ENCODE data around the gene CAPN13.
"Not testable (repeated sequence)": the region's sequence is repeated elsewhere in the genome, so short reads cannot be mapped to it uniquely, and the experiment has no call there.

CAPN13 gene

GRCh38 chr2:30701782-30702181, 105.5 kb downstream of the CAPN13 start:
- Histone ChIP-seq H4K20me1 (ENCODE audit: insufficient read depth) (no peaks in the 10 kb centered on the region), H3K36me3 (ENCODE audit: insufficient read depth) (no peaks in the 10 kb centered on the region), H3K9ac (no peak overlapping the region), H3K27ac (no peak overlapping the region), H2AFZ (ENCODE audit: low read depth) (no peak overlapping the region), H3K4me2 (no peak overlapping the region), H3K27me3 (ENCODE audit: insufficient read depth, low read depth) (no peaks in the 10 kb centered on the region), H3K79me2 (ENCODE audit: insufficient read depth, low read depth) (no peaks in the 10 kb centered on the region), H3K4me3 (IDR thresholded peaks at IDR 0.05; ENCODE audit: insufficient read depth, low read depth, low read length) (no peak overlapping the region), H3K4me1 (ENCODE audit: low read depth, poor library complexity, severe bottlenecking) (no peaks in the 10 kb centered on the region)
- TF ChIP-seq CTCF (conservative IDR thresholded peaks at IDR 0.05; ENCODE audit: low read depth, low read length) = no peak

GRCh38 chr2:30697242-30698103, 109.8 kb downstream of the CAPN13 start:
- H3K79me2 ChIP-seq (ENCODE audit: insufficient read depth, low read depth); H3K4me3 ChIP-seq (IDR thresholded peaks at IDR 0.05; ENCODE audit: insufficient read depth, low read depth, low read length); H3K4me2 ChIP-seq; H3K36me3 ChIP-seq (ENCODE audit: insufficient read depth); H3K9ac ChIP-seq; H4K20me1 ChIP-seq (ENCODE audit: insufficient read depth); H3K4me1 ChIP-seq (ENCODE audit: low read depth, poor library complexity, severe bottlenecking); H2AFZ ChIP-seq (ENCODE audit: low read depth); H3K27ac ChIP-seq; H3K27me3 ChIP-seq (ENCODE audit: insufficient read depth, low read depth): not testable (repeated sequence)
- TF ChIP-seq CTCF (conservative IDR thresholded peaks at IDR 0.05; ENCODE audit: low read depth, low read length) = peak; percentile 33

GRCh38 chr2:30695749-30696148, 111.5 kb downstream of the CAPN13 start:
- Histone ChIP-seq H3K27ac (no peak overlapping the region), H3K4me3 (IDR thresholded peaks at IDR 0.05; ENCODE audit: insufficient read depth, low read depth, low read length) (no peak overlapping the region), H3K27me3 (ENCODE audit: insufficient read depth, low read depth) (no peaks in the 10 kb centered on the region), H3K79me2 (ENCODE audit: insufficient read depth, low read depth) (no peaks in the 10 kb centered on the region), H3K9ac (no peak overlapping the region), H3K36me3 (ENCODE audit: insufficient read depth) (no peaks in the 10 kb centered on the region), H3K4me1 (ENCODE audit: low read depth, poor library complexity, severe bottlenecking) (no peaks in the 10 kb centered on the region), H4K20me1 (ENCODE audit: insufficient read depth) (no peaks in the 10 kb centered on the region), H2AFZ (ENCODE audit: low read depth) (no peak overlapping the region), H3K4me2 (no peak overlapping the region)
- TF ChIP-seq CTCF (conservative IDR thresholded peaks at IDR 0.05; ENCODE audit: low read depth, low read length) = no peak

GRCh38 chr2:30694286-30695055, 112.8 kb downstream of the CAPN13 start:
- no peak overlapping the region for H3K9ac ChIP-seq
- H3K4me1 ChIP-seq (ENCODE audit: low read depth, poor library complexity, severe bottlenecking) = no peaks in the 10 kb centered on the region
- H3K79me2 ChIP-seq (ENCODE audit: insufficient read depth, low read depth) = no peaks in the 10 kb centered on the region
- no peak overlapping the region for H3K4me3 ChIP-seq (IDR thresholded peaks at IDR 0.05; ENCODE audit: insufficient read depth, low read depth, low read length)
- H3K27ac ChIP-seq = no peak overlapping the region
- no peaks in the 10 kb centered on the region for H3K36me3 ChIP-seq (ENCODE audit: insufficient read depth)
- no peak for TF ChIP-seq CTCF (conservative IDR thresholded peaks at IDR 0.05; ENCODE audit: low read depth, low read length)
- H3K27me3 ChIP-seq (ENCODE audit: insufficient read depth, low read depth) = no peaks in the 10 kb centered on the region
- no peak overlapping the region for H3K4me2 ChIP-seq
- H4K20me1 ChIP-seq (ENCODE audit: insufficient read depth) = no peaks in the 10 kb centered on the region
- no peak overlapping the region for H2AFZ ChIP-seq (ENCODE audit: low read depth)

Measured in KMS-11 (cell line).